GM15510 (cell line): Measurements from ENCODE around the gene TXNDC9.
A peak's percentile ranks its signal among the peaks of the same experiment; 100 is the strongest.

Source experiments
- POLR2A ChIP-seq: IDR thresholded peaks from 3 replicates; pipeline ENCODE4 v1.6.1; 2011; ENCODE audit warnings: borderline replicate concordance; ENCODE audit not compliant: insufficient read length; ENCODE audit errors: extremely low read depth

The TXNDC9 gene, protein sequence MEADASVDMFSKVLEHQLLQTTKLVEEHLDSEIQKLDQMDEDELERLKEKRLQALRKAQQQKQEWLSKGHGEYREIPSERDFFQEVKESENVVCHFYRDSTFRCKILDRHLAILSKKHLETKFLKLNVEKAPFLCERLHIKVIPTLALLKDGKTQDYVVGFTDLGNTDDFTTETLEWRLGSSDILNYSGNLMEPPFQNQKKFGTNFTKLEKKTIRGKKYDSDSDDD

DNA sequence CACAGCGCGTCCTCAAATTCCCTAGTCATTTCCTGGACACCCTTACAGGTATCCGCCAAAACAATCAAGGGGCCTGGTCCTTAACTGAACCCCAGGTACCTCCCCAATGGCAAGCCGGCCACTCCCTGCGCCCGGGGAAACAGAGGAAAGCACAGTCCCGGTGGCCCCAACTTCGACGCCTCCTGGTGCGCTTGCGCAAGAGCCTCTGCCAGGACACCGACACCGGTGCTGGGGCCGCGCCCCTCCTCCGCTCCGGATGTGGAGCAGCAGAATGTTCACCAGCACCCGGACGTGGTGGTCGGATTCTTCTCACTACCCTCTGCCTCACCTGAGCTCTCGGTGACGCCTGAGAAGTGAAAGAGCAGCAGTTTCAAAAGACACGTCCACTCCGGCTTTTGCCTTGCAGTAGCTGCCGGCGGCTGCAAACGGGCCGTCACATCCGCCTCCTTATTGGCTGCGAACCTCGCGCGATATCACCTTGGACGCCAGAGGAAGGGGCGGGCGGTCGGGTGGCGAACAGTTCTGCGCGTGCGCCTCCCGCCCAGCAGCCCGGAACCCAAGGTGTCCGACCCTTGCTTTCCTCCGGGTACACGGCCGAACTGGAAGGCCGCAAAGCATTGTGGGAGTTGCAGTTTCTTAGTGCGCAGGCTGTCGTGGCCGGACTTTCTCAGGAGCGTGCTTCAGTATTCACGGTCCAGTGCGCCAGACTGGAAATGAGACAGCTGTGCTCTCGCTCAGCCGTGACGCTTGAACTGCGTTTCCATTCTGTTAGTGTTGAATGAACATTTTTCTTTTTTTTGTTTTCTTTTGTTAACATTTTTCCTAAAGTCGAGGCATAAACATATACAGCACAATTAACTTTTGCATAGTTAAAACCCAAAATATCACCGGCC lies at the start of gene TXNDC9:
Gene TXNDC9, minus strand, starts transcription at position 423 of the 893 bp plus-strand sequence. CDS start 3,123 bp downstream, outside the sequence.
- peak; percentile 94 for TF ChIP-seq POLR2A

DNA sequence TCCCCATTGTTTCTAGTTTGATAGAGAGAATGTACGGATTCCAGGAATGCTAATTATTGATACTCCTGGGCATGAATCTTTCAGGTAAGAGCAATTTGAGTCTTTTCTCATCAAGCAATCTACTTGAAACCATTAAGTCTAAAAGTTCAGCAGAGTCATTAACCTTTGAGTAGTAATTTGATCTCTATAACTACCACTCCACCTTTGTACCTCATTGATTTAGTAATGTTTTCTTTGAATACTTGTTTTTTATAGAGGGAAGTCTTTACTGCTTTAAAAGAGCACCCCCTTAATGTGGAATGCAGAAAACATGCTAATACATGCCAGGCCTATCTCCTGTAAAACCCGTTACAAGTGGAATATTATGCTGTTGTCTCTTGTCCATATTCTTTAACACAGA lies 46.0 kb upstream of the TXNDC9 start:
- no peak for TF ChIP-seq POLR2A

- TF ChIP-seq POLR2A: no peak
Measured at GRCh38 chr2:99380376-99381010, 44.4 kb upstream of the TXNDC9 start.

GRCh38 chr2:99377879-99378278 lies 41.7 kb upstream of the TXNDC9 start:
- no peak for TF ChIP-seq POLR2A

GRCh38 chr2:99376254-99376864 lies 40.2 kb upstream of the TXNDC9 start:
- TF ChIP-seq POLR2A: no peak

- no peak for TF ChIP-seq POLR2A
Measured at GRCh38 chr2:99374747-99375146, 38.6 kb upstream of the TXNDC9 start.

- no peak for TF ChIP-seq POLR2A
Measured at GRCh38 chr2:99373144-99373543, 37.0 kb upstream of the TXNDC9 start.

GRCh38 chr2:99365661-99366060 lies 29.5 kb upstream of the TXNDC9 start:
- TF ChIP-seq POLR2A: no peak

GRCh38 chr2:99356853-99357252 lies 20.7 kb upstream of the TXNDC9 start:
- TF ChIP-seq POLR2A: no peak

DNA sequence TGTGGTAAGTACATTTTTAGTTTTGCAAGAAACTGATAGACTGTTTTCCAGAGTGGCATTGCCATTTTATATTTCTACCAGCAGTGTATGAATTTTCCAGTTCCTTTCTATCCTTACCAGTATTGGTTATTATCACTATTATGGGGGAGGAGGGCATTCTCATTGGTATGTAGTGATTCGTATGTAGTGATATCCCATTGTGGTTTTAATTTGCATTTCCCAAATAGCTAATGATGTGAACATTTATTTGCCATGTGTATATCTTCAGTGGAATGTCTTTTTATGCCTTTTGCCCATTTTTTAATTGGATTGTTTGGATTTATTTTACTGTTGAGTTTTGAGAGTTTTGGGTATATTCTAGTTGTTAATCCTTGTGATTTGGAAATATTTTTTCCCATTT lies 17.9 kb upstream of the TXNDC9 start:
- TF ChIP-seq POLR2A: no peak

DNA sequence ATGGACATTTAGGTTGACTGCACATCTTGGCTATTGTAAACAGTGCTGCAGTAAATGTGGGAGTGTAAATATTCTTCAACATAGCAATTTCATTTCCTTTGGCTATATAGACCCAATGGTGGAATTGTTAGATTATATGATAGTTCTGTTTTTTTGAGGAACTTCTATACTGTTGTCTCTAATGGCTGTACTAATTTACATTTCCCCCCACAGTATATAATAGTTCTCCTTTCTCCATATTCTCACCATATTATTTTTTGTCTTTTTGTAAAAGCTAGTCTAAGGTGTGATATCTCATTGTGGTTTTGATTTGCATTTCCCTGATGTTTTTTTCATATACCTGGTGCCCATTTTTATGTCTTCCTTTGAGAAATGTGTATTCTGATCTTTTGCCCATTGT lies 14.1 kb upstream of the TXNDC9 start:
- TF ChIP-seq POLR2A: no peak

DNA sequence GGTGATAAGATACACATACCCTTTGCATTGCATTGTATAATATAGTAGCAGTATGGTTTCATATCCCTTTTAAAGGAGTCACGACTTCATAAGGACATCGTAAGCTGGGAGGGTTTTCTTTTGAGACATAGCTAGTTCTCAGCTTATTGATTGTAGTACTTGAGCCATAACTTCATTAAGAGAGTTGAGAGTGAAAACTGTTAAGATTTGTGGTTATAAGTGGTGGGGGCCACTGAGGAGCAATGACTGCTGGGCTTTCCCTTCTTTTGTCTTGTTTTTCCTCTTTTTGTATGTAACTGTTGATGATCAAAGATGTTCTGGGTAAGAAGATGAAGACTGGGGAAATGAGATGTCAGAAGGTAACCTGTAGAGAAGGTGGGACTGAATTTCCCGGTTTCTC lies 12.0 kb upstream of the TXNDC9 start:
- TF ChIP-seq POLR2A: no peak

GRCh38 chr2:99346218-99346617 lies 10.1 kb upstream of the TXNDC9 start:
- no peak for TF ChIP-seq POLR2A

- no peak for TF ChIP-seq POLR2A
Measured at GRCh38 chr2:99342536-99342935, 6.4 kb upstream of the TXNDC9 start.

DNA sequence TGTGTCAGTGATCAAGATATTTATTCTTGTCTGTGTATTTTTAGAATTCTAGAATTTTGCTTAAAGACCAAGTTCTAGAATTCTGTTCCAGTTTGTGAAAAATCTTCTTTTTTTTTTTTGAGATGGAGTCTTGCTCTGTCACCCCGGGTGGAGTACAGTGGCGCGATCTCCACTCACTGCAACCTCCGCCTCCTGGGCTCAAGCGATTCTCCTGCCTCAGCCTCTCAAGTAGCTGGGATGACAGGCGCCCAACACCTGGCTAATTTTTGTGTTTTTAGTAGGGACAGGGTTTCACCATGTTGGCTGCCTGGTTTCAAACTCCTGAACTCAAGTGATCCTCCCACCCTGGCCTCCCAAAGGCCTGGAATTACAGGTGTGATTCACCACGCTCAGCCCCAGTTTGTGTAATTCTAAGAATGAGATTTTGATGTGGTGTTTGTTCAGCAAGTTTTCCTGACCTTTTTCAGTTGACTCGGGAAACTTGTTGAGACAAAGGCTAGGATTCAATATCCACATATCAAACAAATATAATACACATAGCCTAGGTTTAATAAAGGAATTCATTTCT lies 4.6 kb upstream of the TXNDC9 start:
- TF ChIP-seq POLR2A: no peak

- no peak for TF ChIP-seq POLR2A
Measured at GRCh38 chr2:99338029-99338585, 2.0 kb upstream of the TXNDC9 start.
